ENCODE data around the gene RAB7A.
A peak's percentile ranks its signal among the peaks of the same experiment; 100 is the strongest.

DNA sequence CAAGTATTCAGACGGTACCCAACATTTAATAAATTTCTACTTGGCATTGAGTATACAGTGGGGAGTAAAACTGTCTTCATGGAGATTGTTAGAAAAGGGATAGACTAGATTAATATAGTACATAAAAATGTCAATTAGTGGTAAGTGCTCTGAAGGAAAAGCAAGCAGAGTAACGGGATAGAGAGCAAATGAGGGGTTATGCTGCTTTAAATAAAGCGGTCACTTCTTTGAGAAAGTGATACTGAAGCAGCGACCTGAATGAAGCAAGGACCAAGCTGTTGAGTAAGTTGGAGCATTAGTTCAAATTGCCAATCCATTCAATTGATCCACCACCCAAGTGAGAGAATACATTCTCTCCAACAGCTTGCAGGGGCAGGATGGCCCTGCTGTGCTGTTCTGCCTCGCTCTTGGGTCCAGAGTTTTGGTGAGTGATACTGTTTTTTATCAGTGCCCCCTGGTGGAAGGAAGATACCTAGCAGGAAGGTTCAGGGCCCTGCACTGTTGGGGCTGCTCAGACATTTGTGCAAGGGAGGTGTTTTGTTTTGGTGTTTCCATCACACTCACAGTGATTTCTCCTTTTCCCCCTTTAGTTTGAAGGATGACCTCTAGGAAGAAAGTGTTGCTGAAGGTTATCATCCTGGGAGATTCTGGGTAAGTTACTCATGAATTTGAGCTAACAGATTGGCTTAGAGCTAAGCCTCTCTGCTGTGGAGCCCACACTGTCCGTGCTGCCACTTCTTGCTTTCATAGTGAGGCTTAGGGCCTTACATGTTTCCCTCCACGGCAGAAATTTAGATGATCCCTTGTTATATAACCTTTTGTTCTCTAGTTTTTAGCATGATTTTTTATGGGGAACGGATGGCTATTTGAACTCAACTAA is 69.0 kb downstream of the RAB7A start:
- TF ChIP-seq, protein P1, sequence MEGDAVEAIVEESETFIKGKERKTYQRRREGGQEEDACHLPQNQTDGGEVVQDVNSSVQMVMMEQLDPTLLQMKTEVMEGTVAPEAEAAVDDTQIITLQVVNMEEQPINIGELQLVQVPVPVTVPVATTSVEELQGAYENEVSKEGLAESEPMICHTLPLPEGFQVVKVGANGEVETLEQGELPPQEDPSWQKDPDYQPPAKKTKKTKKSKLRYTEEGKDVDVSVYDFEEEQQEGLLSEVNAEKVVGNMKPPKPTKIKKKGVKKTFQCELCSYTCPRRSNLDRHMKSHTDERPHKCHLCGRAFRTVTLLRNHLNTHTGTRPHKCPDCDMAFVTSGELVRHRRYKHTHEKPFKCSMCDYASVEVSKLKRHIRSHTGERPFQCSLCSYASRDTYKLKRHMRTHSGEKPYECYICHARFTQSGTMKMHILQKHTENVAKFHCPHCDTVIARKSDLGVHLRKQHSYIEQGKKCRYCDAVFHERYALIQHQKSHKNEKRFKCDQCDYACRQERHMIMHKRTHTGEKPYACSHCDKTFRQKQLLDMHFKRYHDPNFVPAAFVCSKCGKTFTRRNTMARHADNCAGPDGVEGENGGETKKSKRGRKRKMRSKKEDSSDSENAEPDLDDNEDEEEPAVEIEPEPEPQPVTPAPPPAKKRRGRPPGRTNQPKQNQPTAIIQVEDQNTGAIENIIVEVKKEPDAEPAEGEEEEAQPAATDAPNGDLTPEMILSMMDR (conservative IDR thresholded peaks at IDR 0.05 in 1 of 2, IDR thresholded peaks at IDR 0.05 in 1 of 2; ENCODE audit: low read depth in 1 of 2, low read length in 2 of 2), result peak; percentile 72 to 81
- no peak for TF ChIP-seq EZH2 (IDR thresholded peaks at IDR 0.05; ENCODE audit: low read length, missing control alignments)

Data from fibroblast of lung (primary cell).